ENCODE results near the gene ANKIB1. TPM values are rescaled to one million over a fixed set of nuclear protein-coding genes. Genes with fewer than 3 reads are reported as not detected.

Gene ANKIB1
- total and polyA plus RNA-seq, 3 donors from 2014 or later, result 66.8 to 97.8 (median 84.4) TPM

DNA sequence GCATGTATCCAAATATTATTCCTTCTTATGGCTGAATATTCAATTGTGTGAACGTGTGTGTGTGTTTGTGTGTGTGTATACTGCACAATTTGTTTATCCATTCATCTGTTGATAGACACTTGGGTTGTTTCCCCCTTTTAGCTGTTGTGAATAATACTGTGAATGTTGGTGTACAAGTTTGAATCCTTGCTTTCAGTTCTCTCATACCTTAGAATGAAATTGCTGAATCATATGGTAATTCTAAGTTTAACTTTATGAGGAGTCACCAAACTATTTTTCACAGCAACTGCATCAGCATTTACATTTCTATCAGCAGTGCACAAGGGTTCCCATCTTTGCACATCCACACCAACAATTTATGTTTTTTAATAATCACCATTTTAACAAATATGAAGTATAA, 114.6 kb downstream of the ANKIB1 start:
- H3K4me1 ChIP-seq, result no peaks in the 10 kb centered on the region
- intact Hi-C loops (cut with DNase I; ENCODE audit: low total_unique reads), result no loop called here
- no peak overlapping the region for H3K27ac ChIP-seq
- no peaks in the 10 kb centered on the region for H3K36me3 ChIP-seq (ENCODE audit: low read depth, missing control alignments)
- TF ChIP-seq POLR2A (IDR thresholded peaks at IDR 0.05), result no peak
- TF ChIP-seq, protein P1, sequence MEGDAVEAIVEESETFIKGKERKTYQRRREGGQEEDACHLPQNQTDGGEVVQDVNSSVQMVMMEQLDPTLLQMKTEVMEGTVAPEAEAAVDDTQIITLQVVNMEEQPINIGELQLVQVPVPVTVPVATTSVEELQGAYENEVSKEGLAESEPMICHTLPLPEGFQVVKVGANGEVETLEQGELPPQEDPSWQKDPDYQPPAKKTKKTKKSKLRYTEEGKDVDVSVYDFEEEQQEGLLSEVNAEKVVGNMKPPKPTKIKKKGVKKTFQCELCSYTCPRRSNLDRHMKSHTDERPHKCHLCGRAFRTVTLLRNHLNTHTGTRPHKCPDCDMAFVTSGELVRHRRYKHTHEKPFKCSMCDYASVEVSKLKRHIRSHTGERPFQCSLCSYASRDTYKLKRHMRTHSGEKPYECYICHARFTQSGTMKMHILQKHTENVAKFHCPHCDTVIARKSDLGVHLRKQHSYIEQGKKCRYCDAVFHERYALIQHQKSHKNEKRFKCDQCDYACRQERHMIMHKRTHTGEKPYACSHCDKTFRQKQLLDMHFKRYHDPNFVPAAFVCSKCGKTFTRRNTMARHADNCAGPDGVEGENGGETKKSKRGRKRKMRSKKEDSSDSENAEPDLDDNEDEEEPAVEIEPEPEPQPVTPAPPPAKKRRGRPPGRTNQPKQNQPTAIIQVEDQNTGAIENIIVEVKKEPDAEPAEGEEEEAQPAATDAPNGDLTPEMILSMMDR (IDR thresholded peaks at IDR 0.05), result no peak
- no peak overlapping the region for H3K4me3 ChIP-seq
- no peaks in the 10 kb centered on the region for H3K9me3 ChIP-seq
- no peak for DNase-seq
- 93 to 100% methylated on average over 1 of the region's 1 CpG for WGBS, 2 donors
- H3K27me3 ChIP-seq, result no peaks in the 10 kb centered on the region

DNA sequence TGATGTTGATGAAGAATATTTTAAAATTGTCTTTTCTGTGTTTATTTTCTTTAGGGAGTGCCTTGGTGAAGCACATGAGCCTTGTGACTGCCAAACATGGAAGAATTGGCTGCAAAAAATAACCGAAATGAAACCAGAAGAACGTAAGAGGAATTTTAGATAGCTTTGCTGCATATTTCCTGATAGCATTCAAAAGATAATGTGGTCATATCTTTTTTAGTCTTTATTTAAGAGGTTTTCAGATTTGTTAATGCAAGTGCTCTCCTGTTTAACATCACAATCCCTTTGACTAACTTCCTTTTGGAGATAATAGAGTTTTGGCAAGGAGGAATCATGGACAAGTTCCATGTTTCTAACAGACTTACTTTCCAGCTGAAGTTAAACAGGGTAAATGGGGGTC, 116.4 kb downstream of the ANKIB1 start:
- H3K36me3 ChIP-seq (ENCODE audit: low read depth, missing control alignments), result no peaks in the 10 kb centered on the region
- H3K9me3 ChIP-seq, result no peaks in the 10 kb centered on the region
- intact Hi-C loops (cut with DNase I; ENCODE audit: low total_unique reads), result no loop called here
- H3K27me3 ChIP-seq, result no peaks in the 10 kb centered on the region
- no peak for DNase-seq
- H3K27ac ChIP-seq, result no peak overlapping the region
- WGBS, 2 donors, result 83 to 85% methylated on average over 2 of the region's 2 CpGs
- no peak overlapping the region for H3K4me3 ChIP-seq
- H3K4me1 ChIP-seq, result no peaks in the 10 kb centered on the region
- TF ChIP-seq, protein P1 (IDR thresholded peaks at IDR 0.05), result no peak
- no peak for TF ChIP-seq POLR2A (IDR thresholded peaks at IDR 0.05)

DNA sequence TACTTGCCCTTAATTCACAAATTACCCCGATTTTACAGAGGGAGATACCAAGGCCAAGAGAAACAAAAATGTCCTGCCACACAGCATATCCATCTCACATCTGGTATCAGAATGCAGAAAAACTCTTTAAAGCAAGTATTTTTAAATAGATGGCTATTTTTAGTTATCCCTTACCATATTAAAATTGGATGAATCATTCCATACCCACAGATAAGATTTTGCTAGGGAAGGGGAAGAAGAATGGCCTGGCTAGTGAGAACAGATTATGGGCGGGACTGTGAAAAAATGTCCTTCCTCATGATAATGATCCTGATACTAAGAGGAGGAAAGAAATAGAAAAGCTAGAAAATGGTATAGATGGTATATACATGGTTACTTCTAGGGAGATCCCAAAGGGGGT, 121.0 kb downstream of the ANKIB1 start:
- Histone ChIP-seq H3K27ac (no peak overlapping the region), H3K9me3 (no peaks in the 10 kb centered on the region), H3K4me3 (no peak overlapping the region), H3K27me3 (no peaks in the 10 kb centered on the region), H3K36me3 (ENCODE audit: low read depth, missing control alignments) (no peaks in the 10 kb centered on the region), H3K4me1 (no peaks in the 10 kb centered on the region)
- DNase-seq, result no peak
- TF ChIP-seq POLR2A (IDR thresholded peaks at IDR 0.05), result no peak
- TF ChIP-seq, protein P1 (IDR thresholded peaks at IDR 0.05), result no peak
- WGBS, 2 donors, result 88 to 89% methylated on average over 2 of the region's 2 CpGs
- intact Hi-C loops (cut with DNase I; ENCODE audit: low total_unique reads), result no loop called here

DNA sequence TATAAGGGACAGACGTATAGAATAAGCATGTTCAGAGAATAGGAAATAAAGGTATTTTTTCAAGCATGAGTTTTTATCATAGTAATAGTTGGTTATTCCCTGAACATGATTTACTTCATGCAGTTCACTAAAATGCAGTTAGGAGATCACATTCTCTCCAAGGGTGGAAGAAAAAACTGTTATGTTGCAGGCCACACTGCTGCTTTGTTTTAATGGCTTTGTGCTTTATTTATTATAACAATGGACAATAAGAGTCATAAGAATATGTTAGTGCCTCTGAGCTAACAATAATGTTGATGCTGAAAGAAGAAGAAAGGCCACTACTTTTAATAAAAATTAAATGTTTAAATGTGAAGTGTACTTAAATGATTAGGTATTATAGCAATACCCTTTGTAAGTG, 123.0 kb downstream of the ANKIB1 start:
- Histone ChIP-seq H3K4me1 (no peaks in the 10 kb centered on the region), H3K9me3 (no peaks in the 10 kb centered on the region), H3K36me3 (ENCODE audit: low read depth, missing control alignments) (no peaks in the 10 kb centered on the region), H3K27me3 (no peaks in the 10 kb centered on the region), H3K27ac (no peak overlapping the region), H3K4me3 (no peak overlapping the region)
- WGBS, 2 donors, result 94 to 96% methylated on average over 1 of the region's 1 CpG
- no peak for DNase-seq
- TF ChIP-seq, protein P1 (IDR thresholded peaks at IDR 0.05), result no peak
- TF ChIP-seq POLR2A (IDR thresholded peaks at IDR 0.05), result no peak
- intact Hi-C loops (cut with DNase I; ENCODE audit: low total_unique reads), result no loop called here

DNA sequence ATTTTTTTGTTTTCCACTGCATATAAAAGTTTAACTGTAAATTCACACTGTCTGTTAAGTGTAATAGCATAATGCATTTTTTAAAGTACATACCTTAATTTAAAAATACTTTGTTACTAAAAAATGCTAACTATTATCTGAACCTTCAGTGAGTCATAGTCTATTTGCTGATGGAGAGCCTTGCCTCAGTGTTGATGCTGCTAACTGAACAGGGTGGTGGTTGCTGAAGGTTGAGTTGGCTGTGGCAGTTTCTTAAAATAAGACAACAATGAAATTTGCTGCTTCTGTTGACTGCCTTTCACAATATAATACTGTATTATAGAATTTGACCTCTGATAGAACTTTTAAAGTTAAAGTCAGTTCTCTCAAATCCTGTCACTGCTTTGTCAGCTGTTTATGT, 129.2 kb downstream of the ANKIB1 start:
- intact Hi-C loops (cut with DNase I; ENCODE audit: low total_unique reads), result no loop called here
- H3K27me3 ChIP-seq, result no peaks in the 10 kb centered on the region
- H3K36me3 ChIP-seq (ENCODE audit: low read depth, missing control alignments), result no peaks in the 10 kb centered on the region
- H3K9me3 ChIP-seq, result no peaks in the 10 kb centered on the region
- no peaks in the 10 kb centered on the region for H3K4me1 ChIP-seq
- DNase-seq, result no peak
- TF ChIP-seq, protein P1 (IDR thresholded peaks at IDR 0.05), result no peak
- no peak for TF ChIP-seq POLR2A (IDR thresholded peaks at IDR 0.05)
- no peak overlapping the region for H3K27ac ChIP-seq
- no peak overlapping the region for H3K4me3 ChIP-seq
